Measurements from ENCODE around the gene FGD2.
A peak's percentile ranks its signal among the peaks of the same experiment; 100 is the strongest.

Gene FGD2

DNA sequence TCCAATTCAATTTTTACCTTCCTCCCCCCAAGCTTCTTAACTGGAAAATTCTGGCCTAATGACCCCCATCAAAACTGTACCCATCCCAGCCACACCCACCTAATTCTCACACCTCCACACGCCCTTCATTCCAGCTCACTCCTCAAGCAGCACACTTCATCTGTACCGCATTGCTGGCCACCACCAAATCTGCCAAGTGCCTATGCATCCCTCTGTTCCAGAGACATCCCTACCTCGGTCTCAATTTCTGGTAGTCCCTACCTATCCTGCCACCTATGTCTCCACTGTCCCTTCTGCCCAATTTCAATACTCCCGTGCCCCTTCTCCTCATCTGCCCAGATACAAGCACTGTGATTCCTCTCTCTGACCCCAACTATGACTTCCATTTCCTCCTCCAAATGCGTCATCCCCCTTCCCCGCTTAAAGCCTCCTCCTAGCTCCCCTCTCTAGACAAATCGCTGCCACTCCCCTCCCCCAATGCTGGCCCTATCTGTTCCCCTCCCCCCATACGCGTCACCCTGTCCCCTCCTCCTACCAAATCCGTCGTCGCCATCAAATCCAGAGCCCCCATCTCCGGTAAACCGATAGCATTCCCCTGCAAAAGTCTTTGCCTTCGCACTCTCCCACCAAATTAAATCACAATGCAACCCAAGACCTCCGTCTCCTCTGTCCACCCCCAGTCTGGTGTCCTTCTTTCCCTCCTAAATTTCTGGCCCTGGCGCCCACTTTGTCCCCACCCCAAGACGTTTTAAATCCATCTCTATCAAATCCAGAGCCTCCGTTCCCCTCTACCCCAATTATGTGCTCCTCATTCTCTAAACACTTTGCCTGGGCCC is 20.7 kb upstream of the FGD2 start (continued):
- TF ChIP-seq ZNF473 (tag by site-specific recombination; IDR thresholded peaks at IDR 0.05) = no peak
- TF ChIP-seq ZNF791 (tag by site-specific recombination; IDR thresholded peaks at IDR 0.05) = no peak
- no peak for TF ChIP-seq ZNF37A (tag by site-specific recombination; IDR thresholded peaks at IDR 0.05)
- no peak for TF ChIP-seq ZNF132 (tag by site-specific recombination; IDR thresholded peaks at IDR 0.05; ENCODE audit: borderline replicate concordance)
- TF ChIP-seq ZNF660 (tag by site-specific recombination; IDR thresholded peaks at IDR 0.05) = no peak
- no peak for TF ChIP-seq ZBTB1 (tag by site-specific recombination; IDR thresholded peaks at IDR 0.05)
- TF ChIP-seq BCL11A (tag by site-specific recombination; IDR thresholded peaks at IDR 0.05; ENCODE audit: low read depth) = 0 out of 2 replicates have a peak, but pooled peaks have one; percentile 11
- TF ChIP-seq ZNF366 (tag by site-specific recombination; conservative IDR thresholded peaks at IDR 0.05) = peak; percentile 56
- no peak for TF ChIP-seq ZSCAN30 (tag by site-specific recombination; IDR thresholded peaks at IDR 0.05)
- peak; percentile 78 for TF ChIP-seq SP7 (tag by site-specific recombination; IDR thresholded peaks at IDR 0.05)
- TF ChIP-seq, protein P1, sequence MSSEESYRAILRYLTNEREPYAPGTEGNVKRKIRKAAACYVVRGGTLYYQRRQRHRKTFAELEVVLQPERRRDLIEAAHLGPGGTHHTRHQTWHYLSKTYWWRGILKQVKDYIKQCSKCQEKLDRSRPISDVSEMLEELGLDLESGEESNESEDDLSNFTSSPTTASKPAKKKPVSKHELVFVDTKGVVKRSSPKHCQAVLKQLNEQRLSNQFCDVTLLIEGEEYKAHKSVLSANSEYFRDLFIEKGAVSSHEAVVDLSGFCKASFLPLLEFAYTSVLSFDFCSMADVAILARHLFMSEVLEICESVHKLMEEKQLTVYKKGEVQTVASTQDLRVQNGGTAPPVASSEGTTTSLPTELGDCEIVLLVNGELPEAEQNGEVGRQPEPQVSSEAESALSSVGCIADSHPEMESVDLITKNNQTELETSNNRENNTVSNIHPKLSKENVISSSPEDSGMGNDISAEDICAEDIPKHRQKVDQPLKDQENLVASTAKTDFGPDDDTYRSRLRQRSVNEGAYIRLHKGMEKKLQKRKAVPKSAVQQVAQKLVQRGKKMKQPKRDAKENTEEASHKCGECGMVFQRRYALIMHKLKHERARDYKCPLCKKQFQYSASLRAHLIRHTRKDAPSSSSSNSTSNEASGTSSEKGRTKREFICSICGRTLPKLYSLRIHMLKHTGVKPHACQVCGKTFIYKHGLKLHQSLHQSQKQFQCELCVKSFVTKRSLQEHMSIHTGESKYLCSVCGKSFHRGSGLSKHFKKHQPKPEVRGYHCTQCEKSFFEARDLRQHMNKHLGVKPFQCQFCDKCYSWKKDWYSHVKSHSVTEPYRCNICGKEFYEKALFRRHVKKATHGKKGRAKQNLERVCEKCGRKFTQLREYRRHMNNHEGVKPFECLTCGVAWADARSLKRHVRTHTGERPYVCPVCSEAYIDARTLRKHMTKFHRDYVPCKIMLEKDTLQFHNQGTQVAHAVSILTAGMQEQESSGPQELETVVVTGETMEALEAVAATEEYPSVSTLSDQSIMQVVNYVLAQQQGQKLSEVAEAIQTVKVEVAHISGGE (tag by site-specific recombination; conservative IDR thresholded peaks at IDR 0.05; ENCODE audit: low read depth) = no peak
- TF ChIP-seq ZNF560 (tag by site-specific recombination; IDR thresholded peaks at IDR 0.05; ENCODE audit: borderline replicate concordance) = no peak
- TF ChIP-seq ZNF571 (tag by site-specific recombination; IDR thresholded peaks at IDR 0.05) = no peak
- TF ChIP-seq ZNF138 (tag by site-specific recombination; IDR thresholded peaks at IDR 0.05; ENCODE audit: borderline replicate concordance) = no peak
- TF ChIP-seq YY2 (tag by site-specific recombination; IDR thresholded peaks at IDR 0.05) = peak; percentile 66
- TF ChIP-seq ZNF530 (tag by site-specific recombination; IDR thresholded peaks at IDR 0.05; ENCODE audit: low read depth) = peak; percentile 89; the same call in 1 of the 2 replicates
- no peak for TF ChIP-seq ZNF561 (tag by site-specific recombination; IDR thresholded peaks at IDR 0.05; ENCODE audit: borderline replicate concordance)
- no peak for TF ChIP-seq ZNF621 (tag by site-specific recombination; IDR thresholded peaks at IDR 0.05)
- no peak for TF ChIP-seq ZNF623 (tag by site-specific recombination; IDR thresholded peaks at IDR 0.05)
- TF ChIP-seq, protein P2, sequence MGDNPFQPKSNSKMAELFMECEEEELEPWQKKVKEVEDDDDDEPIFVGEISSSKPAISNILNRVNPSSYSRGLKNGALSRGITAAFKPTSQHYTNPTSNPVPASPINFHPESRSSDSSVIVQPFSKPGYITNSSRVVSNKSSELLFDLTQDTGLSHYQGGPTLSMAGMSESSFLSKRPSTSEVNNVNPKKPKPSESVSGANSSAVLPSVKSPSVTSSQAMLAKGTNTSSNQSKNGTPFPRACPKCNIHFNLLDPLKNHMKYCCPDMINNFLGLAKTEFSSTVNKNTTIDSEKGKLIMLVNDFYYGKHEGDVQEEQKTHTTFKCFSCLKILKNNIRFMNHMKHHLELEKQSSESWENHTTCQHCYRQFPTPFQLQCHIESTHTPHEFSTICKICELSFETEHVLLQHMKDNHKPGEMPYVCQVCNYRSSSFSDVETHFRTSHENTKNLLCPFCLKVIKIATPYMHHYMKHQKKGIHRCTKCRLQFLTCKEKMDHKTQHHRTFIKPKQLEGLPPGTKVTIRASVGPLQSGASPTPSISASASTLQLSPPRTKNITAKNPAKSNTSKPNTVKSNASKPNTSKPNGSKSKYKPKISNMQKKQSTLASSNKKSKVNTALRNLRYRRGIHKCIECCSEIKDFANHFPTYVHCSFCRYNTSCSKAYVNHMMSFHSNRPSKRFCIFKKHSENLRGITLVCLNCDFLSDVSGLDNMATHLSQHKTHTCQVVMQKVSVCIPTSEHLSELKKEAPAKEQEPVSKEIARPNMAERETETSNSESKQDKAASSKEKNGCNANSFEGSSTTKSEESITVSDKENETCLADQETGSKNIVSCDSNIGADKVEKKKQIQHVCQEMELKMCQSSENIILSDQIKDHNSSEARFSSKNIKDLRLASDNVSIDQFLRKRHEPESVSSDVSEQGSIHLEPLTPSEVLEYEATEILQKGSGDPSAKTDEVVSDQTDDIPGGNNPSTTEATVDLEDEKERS (tag by site-specific recombination; IDR thresholded peaks at IDR 0.05) = no peak
- TF ChIP-seq, protein P3, sequence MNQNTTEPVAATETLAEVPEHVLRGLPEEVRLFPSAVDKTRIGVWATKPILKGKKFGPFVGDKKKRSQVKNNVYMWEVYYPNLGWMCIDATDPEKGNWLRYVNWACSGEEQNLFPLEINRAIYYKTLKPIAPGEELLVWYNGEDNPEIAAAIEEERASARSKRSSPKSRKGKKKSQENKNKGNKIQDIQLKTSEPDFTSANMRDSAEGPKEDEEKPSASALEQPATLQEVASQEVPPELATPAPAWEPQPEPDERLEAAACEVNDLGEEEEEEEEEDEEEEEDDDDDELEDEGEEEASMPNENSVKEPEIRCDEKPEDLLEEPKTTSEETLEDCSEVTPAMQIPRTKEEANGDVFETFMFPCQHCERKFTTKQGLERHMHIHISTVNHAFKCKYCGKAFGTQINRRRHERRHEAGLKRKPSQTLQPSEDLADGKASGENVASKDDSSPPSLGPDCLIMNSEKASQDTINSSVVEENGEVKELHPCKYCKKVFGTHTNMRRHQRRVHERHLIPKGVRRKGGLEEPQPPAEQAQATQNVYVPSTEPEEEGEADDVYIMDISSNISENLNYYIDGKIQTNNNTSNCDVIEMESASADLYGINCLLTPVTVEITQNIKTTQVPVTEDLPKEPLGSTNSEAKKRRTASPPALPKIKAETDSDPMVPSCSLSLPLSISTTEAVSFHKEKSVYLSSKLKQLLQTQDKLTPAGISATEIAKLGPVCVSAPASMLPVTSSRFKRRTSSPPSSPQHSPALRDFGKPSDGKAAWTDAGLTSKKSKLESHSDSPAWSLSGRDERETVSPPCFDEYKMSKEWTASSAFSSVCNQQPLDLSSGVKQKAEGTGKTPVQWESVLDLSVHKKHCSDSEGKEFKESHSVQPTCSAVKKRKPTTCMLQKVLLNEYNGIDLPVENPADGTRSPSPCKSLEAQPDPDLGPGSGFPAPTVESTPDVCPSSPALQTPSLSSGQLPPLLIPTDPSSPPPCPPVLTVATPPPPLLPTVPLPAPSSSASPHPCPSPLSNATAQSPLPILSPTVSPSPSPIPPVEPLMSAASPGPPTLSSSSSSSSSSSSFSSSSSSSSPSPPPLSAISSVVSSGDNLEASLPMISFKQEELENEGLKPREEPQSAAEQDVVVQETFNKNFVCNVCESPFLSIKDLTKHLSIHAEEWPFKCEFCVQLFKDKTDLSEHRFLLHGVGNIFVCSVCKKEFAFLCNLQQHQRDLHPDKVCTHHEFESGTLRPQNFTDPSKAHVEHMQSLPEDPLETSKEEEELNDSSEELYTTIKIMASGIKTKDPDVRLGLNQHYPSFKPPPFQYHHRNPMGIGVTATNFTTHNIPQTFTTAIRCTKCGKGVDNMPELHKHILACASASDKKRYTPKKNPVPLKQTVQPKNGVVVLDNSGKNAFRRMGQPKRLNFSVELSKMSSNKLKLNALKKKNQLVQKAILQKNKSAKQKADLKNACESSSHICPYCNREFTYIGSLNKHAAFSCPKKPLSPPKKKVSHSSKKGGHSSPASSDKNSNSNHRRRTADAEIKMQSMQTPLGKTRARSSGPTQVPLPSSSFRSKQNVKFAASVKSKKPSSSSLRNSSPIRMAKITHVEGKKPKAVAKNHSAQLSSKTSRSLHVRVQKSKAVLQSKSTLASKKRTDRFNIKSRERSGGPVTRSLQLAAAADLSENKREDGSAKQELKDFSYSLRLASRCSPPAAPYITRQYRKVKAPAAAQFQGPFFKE (tag by site-specific recombination; IDR thresholded peaks at IDR 0.05; ENCODE audit: borderline replicate concordance) = no peak
- TF ChIP-seq ZNF843 (tag by site-specific recombination; IDR thresholded peaks at IDR 0.05) = no peak; the same call in 1 of the 2 replicates
- TF ChIP-seq SCRT1 (tag by site-specific recombination; IDR thresholded peaks at IDR 0.05; ENCODE audit: borderline replicate concordance) = no peak
- TF ChIP-seq, protein P4, sequence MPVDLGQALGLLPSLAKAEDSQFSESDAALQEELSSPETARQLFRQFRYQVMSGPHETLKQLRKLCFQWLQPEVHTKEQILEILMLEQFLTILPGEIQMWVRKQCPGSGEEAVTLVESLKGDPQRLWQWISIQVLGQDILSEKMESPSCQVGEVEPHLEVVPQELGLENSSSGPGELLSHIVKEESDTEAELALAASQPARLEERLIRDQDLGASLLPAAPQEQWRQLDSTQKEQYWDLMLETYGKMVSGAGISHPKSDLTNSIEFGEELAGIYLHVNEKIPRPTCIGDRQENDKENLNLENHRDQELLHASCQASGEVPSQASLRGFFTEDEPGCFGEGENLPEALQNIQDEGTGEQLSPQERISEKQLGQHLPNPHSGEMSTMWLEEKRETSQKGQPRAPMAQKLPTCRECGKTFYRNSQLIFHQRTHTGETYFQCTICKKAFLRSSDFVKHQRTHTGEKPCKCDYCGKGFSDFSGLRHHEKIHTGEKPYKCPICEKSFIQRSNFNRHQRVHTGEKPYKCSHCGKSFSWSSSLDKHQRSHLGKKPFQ (tag by site-specific recombination; IDR thresholded peaks at IDR 0.05) = no peak
- no peak for TF ChIP-seq ZNF423 (tag by site-specific recombination; IDR thresholded peaks at IDR 0.05)

Data from HEK293 (cell line).